AG09319 (cell line): ENCODE data around the gene MYO1D.

Source experiments
- DNase-seq: peaks from one replicate; pipeline ENCODE4 v3.0.0-alpha.2; 2010; ENCODE audit warnings: low read depth; ENCODE audit errors: extremely low read depth
- CTCF ChIP-seq: IDR thresholded peaks from 2 replicates; pipeline ENCODE4 v1.5.1; 2011; ENCODE audit warnings: low read depth, mild to moderate bottlenecking, inconsistent platforms, low read length, moderate library complexity

MYO1D gene

GRCh38 chr17:32777922-32778321 lies 99.0 kb downstream of the MYO1D start:
- TF ChIP-seq CTCF = no peak
- DNase-seq = no peak

- DNase-seq = no peak
- no peak for TF ChIP-seq CTCF
These were observed 99.5 kb downstream of the MYO1D start for GRCh38 chr17:32777436-32777835.

GRCh38 chr17:32774695-32775084 lies 102.2 kb downstream of the MYO1D start:
- TF ChIP-seq CTCF = no peak
- DNase-seq = no peak

GRCh38 chr17:32773856-32774694 lies 102.8 kb downstream of the MYO1D start:
- no peak for DNase-seq
- TF ChIP-seq CTCF = no peak

- no peak for DNase-seq
- TF ChIP-seq CTCF = no peak
These were observed 104.4 kb downstream of the MYO1D start for GRCh38 chr17:32772453-32773025.

- no peak for DNase-seq
- no peak for TF ChIP-seq CTCF
These were observed 105.5 kb downstream of the MYO1D start for GRCh38 chr17:32771396-32771795.

GRCh38 chr17:32769846-32770245 lies 107.1 kb downstream of the MYO1D start:
- no peak for DNase-seq
- no peak for TF ChIP-seq CTCF
